NB4 (cell line): ENCODE results near the gene TSPAN18.

Experiments used
- DNase-seq: peaks from one replicate; pipeline ENCODE4 v3.0.0; 2010; ENCODE audit warnings: low read depth
- H3K4me3 ChIP-seq: one replicate; pipeline ENCODE4 v1.5.1; 2011; ENCODE audit warnings: mild to moderate bottlenecking, low read depth, low read length, moderate library complexity
- MYC ChIP-seq: IDR thresholded peaks from 2 replicates; pipeline ENCODE4 v1.6.1; 2011; ENCODE audit warnings: low read depth, low read length
- POLR2A ChIP-seq: IDR thresholded peaks from 2 replicates; pipeline ENCODE4 v1.6.1; 2011; ENCODE audit warnings: mild to moderate bottlenecking; ENCODE audit not compliant: insufficient read length; ENCODE audit errors: extremely low read depth
- TF ChIP-seq, protein P1 (sequence below): IDR thresholded peaks from one replicate; pipeline ENCODE4 v1.5.1; 2012; ENCODE audit warnings: low read depth, low read length
- TF ChIP-seq, protein P2 (sequence below): IDR thresholded peaks from 2 replicates; pipeline ENCODE4 v1.6.1; 2011; ENCODE audit warnings: low read depth, low read length

TSPAN18 gene

GRCh38 chr11:44903518-44903917, 176.8 kb downstream of the TSPAN18 start:
- no peak for DNase-seq
- H3K4me3 ChIP-seq = no peak overlapping the region
- TF ChIP-seq, protein P1, sequence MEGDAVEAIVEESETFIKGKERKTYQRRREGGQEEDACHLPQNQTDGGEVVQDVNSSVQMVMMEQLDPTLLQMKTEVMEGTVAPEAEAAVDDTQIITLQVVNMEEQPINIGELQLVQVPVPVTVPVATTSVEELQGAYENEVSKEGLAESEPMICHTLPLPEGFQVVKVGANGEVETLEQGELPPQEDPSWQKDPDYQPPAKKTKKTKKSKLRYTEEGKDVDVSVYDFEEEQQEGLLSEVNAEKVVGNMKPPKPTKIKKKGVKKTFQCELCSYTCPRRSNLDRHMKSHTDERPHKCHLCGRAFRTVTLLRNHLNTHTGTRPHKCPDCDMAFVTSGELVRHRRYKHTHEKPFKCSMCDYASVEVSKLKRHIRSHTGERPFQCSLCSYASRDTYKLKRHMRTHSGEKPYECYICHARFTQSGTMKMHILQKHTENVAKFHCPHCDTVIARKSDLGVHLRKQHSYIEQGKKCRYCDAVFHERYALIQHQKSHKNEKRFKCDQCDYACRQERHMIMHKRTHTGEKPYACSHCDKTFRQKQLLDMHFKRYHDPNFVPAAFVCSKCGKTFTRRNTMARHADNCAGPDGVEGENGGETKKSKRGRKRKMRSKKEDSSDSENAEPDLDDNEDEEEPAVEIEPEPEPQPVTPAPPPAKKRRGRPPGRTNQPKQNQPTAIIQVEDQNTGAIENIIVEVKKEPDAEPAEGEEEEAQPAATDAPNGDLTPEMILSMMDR = no peak
- TF ChIP-seq MYC (no peak), POLR2A (no peak)
- TF ChIP-seq, protein P2, sequence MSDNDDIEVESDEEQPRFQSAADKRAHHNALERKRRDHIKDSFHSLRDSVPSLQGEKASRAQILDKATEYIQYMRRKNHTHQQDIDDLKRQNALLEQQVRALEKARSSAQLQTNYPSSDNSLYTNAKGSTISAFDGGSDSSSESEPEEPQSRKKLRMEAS = no peak

DNA sequence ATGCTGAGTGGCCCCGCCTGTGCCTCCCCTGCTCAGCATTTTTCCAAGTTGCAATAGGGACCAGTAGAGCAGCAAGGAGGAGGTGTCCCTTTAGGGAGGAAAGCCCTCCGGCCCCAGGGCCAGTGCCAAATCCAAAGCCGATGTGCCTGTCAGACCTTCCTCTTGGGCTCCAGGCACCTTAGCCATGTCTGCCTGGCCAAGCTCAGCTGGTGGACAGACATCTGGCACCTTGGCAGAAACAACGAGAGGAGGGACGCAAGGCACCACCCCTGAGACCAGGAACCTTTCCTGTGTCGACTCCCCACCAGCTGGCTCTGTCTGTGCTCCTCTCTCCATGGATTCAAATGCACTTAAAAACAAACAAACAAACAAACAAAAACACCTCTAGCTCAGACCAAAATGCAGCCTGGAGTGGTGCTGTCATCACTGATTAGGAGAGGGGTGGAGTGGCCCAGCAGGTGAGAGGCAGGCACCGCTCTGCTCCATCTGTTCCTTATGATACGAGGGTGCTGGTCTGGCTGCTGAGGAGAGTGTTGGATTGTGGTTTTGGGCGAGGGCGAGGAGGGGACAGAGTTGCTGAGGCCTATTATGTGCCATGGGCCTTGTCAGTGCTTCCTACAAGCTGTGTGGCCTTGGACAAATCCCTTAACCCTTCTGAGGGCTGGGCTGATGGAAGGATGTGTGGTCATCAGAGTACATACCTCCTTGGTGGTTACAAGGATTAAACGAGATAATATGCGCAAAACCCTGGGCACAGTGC, 177.7 kb downstream of the TSPAN18 start:
- DNase-seq = no peak
- no peak for TF ChIP-seq POLR2A
- TF ChIP-seq MYC = no peak
- TF ChIP-seq, protein P2 = no peak
- TF ChIP-seq, protein P1 = no peak
- no peak overlapping the region for H3K4me3 ChIP-seq

- TF ChIP-seq, protein P1 = no peak
- TF ChIP-seq MYC (no peak), POLR2A (no peak)
- TF ChIP-seq, protein P2 = no peak
- no peak overlapping the region for H3K4me3 ChIP-seq
- no peak for DNase-seq
These were observed 178.5 kb downstream of the TSPAN18 start for GRCh38 chr11:44905131-44905866.

GRCh38 chr11:44906649-44907048, 179.9 kb downstream of the TSPAN18 start:
- TF ChIP-seq POLR2A (no peak), MYC (no peak)
- TF ChIP-seq, protein P2 = no peak
- TF ChIP-seq, protein P1 = no peak
- DNase-seq = no peak
- H3K4me3 ChIP-seq = no peak overlapping the region

DNA sequence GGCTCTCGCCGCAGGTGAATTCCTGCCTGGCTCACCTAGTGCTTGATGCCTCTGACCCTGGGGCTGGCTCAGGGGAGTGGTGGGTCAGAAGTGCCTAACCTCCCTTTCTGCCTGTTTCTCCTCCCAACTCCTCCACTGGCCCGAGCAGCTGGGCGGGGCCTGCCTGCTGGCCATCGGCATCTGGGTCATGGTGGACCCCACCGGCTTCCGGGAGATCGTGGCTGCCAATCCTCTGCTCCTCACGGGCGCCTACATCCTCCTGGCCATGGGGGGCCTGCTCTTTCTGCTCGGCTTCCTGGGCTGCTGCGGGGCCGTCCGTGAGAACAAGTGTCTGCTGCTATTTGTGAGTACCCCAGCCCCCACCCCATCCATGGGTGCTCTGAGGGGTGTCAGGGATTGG, 182.8 kb downstream of the TSPAN18 start:
- no peak overlapping the region for H3K4me3 ChIP-seq
- TF ChIP-seq POLR2A (no peak), MYC (no peak)
- TF ChIP-seq, protein P1 = no peak
- TF ChIP-seq, protein P2 = no peak
- DNase-seq = no peak
